NCI-H128 (cell line): ENCODE data around the gene PLEKHJ1.

Experiments
- DNase-seq: peaks from one replicate; lab custom pipeline; 2025; ENCODE audit not compliant: unreplicated experiment; lab: John Stamatoyannopoulos, UW

Gene PLEKHJ1

DNA sequence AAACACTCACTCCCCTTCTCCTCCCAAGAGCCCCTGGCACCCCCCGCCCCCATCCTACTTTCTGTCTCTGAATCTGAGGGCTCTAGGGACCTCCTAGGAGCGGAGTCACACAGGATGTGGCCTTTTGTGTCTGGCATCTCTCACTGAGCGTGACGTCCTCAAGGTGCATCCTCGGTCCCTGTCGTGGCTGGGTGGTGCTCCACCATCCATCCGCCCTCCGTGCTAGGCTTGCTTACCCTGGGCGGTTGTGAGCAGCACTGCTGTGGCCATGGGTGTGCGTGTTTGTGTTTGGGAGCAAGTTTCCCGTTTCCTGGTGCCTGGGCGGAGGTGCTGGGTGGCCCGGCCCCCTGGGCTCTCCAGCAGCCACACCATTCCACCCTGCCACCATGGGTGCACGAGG is 12.2 kb downstream of the PLEKHJ1 start:
- no peak for DNase-seq

DNA sequence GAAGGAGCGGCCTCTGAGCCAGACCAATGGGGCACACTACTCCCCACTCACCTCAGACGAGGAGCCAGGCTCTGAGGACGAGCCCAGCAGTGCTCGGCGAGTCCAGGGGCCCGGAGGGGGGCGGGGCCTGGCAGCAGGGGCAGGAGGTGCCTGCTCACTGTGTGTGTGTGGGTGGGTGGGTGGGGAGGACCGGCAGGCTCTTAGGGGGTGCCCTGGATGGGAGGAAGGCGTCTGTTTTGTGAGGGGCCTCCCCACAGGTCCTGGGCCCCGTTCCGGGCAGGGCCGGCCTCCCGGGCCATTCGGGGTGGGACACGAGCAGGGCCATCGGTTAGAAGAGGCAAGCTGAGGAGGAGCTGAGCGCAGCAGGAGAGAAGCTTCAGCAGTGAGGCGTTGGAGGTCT is 12.7 kb downstream of the PLEKHJ1 start:
- no peak for DNase-seq

DNA sequence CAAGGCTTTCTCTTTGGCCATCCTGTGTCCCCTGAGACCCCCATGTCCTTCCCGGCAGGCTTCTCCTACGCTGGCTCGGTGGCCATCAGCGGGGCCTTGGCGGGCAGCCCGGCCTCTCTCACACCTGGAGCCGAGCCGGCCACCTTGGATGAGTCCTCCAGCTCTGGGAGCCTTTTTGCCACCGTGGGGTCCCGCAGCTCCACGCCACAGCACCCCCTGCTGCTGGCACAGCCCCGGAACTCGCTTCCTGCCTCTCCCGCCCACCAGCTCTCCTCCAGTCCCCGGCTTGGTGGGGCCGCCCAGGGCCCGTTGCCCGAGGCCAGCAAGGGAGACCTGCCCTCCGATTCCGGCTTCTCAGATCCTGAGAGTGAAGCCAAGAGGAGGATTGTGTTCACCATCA is 14.2 kb downstream of the PLEKHJ1 start:
- DNase-seq: no peak

DNA sequence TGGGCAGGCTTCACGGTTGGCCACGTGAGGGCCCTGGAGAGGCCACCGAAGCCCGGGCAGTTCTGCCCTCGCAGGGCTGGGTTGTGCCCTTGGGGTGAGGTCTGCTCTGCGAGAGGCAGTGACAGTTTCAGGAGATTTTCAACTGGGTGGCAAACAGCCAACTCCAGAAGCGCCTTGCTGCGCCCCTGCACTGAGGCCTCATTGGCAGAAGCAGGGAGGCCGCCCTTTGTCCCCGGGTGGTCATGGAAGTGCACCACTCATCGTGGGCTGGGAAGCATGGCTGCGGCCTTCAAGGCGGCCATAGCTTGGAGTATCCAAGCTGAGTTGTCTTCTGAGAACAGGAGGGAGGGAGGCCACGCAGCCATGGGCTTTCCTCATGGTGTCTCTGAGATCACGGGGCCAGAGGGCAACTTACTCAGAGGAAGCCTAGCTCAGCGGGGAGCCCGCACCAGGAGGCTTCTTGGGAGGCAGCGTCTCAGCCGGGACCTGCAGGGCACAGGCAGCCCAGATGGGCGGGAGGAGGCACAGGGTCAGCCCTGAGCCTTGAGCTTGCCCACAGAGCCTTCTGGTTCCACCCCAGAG is 14.8 kb downstream of the PLEKHJ1 start:
- no peak for DNase-seq

DNA sequence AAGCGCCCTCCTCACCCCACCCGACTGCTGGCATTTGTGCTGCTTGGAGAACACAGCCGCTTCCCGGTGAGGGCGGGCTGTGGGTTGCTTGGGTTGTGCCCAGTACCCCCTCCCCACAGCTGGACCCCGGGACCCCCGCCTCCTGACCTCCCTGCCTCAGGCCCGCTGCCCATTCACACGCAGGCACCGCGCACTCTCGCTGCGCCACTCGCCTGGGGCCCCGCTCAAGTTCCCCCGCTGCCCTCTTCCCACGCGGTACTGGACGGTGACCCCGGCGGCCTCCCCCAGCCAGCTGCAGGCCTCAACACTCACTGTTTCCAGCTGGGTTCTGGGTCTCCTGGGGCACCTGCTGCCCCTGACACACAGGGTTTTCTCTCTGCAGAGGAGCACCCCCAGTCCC is 16.4 kb downstream of the PLEKHJ1 start:
- DNase-seq: no peak

DNA sequence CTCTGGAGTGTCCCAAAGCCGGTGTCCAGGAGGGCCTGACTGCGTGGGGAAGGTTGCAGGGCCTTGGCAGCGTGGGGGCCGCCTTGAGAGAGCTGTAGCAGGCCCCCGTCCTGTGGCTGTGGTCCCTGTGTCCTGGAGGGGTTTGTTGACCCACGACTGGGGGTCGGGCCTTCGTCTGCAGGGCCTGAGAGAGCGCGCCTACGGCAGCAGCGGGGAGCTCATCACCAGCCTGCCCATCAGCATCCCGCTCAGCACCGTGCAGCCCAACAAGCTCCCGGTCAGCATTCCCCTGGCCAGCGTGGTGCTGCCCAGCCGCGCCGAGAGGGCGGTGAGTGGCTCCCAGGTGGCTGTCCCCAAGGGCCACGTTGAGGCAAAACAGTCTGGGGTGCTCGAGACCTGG is 18.5 kb downstream of the PLEKHJ1 start:
- DNase-seq: no peak

DNA sequence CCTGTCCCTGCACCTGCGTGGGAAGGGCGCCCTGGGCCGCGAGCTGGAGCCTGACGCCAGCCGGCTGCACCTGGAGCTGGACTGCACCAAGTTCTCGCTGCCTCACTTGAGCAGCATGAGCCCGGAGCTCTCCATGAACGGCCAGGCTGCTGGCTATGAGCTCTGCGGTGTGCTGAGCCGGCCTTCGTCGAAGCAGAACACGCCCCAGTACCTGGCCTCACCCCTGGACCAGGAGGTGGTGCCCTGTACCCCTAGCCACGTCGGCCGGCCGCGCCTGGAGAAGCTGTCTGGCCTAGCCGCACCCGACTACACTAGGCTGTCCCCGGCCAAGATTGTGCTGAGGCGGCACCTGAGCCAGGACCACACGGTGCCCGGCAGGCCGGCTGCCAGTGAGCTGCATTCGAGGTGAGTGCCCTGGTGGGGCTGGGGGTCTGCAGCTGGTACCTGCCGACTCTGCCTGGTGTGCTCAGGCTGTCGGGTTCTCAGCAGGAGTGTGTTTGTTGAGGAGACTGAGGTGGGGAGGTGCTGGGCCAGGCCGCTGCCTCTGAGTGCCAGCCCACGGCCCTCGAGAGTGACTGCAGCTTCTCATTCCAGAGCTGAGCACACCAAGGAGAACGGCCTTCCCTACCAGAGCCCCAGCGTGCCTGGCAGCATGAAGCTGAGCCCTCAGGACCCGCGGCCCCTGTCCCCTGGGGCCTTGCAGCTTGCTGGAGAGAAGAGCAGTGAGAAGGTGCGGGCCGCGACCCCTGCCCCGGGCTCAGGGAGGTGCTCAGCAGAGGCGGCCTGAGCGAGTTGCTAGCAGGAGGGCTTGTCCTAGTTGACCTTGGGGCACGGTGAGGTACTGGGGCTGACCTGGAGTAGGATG is 19.5 kb downstream of the PLEKHJ1 start:
- no peak for DNase-seq

DNA sequence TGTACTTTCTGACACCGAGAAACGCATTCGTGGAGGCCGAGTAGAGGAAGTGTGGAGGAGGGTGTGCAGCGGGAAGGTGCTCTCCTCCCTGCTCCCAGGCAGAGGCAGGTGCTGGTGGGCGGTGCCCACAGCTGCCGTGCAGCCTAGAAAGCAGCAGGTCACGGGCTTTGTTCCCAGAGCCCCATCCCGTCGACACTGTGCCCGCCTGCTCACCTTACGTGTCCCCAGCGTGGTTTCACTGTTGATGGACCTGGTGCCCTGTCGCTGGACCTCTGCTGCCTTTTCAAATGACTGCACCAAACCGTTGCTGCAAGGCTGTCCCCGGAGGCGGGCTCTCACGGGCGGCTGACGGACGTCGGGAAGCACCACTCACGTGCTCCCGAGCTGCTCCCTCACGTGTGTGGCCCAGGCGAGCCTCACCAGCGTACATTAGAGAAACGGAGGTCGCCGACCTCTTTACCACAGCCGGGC is 20.8 kb downstream of the PLEKHJ1 start:
- DNase-seq: no peak

DNA sequence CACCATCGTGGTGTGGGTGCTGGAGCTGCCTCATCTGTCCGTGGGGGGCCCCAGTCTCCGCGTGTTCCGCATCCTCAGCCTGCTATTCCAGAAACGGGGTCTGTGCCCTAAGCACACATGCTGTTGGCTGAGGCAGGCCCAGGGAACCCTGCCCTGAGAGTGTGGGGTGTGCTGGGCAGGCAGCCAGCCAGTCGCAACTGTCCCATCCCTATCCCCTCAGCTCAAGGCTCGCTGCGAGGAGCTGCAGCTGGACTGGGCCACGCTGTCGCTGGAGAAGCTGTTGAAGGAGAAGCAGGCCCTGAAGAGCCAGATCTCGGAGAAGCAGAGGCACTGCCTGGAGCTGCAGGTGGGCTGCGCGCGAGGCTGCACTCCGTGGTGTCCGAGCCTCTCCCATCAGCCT is 21.9 kb downstream of the PLEKHJ1 start:
- no peak for DNase-seq

DNA sequence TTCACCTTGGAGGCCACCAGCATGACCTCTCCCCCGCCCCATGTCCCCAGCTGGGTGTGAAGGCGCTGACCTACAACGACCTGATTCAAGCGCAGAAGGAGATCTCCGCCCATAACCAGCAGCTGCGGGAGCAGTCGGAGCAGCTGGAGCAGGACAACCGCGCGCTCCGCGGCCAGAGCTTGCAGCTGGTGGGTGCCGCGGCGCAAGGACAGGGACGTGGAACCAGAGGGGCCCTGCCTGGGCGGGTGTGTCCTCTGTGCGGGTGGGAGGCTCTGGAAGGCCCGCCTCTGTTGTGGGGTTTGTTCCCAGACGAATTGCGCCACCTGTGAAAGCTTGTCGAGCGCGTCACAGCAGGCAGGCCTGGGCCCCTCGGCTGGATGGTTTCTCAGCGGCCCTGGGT is 22.3 kb downstream of the PLEKHJ1 start:
- DNase-seq: no peak

DNA sequence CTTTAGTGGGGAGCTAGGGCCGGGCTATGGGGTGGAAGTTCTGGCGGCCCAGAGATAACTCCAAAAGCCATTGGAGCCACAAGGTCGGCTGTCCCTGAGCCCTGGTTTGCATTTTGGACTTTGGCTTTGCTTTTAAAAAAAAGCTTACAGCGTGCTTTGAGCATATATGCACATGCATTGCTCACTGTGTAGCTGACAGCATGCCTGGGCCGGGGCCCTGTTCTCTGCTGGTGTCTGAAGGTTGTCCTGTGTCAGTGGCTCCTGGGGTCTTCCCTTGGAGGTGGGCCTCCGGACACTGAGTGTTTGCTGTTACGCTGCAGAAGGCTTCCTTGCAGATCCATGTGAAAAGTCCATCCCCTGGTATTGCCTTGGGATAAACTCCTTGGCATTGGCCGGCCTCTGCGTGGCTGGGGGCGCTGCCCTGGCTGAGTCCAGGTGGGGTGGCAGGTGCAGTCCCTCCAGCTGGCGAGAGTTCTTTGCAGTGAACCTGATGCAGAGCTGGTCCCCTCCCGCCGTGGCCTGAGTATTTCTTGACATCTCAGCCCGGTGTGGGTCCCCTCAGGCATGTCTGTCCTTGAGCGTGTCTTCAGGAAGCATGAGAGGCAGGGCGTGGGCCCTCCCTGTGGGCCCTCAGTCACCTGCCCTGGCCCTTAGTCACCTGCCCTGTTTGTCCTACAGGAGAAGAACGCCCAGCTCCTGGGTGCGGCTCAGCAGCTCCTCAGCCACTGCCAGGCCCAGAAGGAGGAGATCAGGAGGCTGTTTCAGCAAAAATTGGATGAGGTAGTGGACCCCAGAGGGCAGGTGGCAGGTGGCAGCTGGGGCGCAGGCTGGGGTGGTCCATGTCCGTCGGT is 23.0 kb downstream of the PLEKHJ1 start:
- DNase-seq: no peak

DNA sequence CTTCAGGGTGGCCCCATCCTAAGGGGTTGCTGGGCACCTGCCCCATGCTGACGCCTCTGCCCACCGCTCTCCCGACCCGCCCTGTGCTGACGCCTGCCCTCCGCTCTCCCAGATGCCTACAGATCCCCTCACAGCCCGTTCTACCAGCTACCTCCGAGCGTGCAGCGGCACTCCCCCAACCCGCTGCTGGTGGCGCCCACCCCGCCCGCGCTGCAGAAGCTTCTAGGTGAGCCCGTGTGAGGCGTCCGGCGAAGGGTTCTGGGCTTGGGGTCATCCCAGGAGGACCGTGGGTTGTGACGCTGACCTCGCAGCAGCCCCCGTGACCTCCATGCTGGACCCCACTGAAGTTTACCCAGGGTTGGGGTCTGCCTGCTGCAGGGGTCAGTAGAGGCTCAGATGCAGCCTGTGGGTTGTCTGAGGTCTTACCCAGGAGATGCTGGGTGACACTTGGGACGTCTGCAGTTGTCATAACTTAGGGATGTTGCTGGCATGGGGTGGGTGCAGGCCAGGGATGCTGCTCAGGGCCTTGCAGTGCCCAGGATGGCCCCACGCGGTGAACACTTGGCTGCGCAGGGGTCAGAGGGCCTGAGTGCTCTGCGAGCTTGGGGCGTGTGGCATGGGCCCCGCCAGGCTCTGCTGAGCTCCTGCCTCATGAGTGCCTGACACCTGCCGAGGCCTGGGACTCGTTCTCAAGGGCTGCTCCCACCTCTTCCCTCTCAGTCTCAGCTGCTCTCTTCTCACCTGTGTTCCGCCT is 25.0 kb downstream of the PLEKHJ1 start:
- DNase-seq: no peak

DNA sequence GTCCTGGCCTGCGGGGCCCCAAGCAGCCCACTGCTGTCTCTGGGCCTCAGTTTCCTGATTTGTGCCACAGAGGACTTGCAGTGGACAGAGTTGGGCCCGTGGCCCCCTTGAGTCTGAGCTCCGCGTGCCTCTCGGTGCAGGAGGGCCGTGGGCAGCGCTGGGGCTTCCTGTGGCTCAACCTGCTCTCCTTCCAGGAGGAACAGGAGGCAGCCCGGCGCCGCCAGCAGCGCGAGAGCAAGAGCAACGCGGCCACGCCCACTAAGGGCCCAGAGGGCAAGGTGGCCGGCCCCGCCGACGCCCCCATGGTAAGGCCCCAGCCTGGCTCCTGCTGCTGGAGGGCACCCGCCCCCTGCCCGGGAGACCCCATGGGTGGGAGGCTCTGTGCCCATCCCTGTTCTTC is 25.9 kb downstream of the PLEKHJ1 start:
- DNase-seq: no peak

DNA sequence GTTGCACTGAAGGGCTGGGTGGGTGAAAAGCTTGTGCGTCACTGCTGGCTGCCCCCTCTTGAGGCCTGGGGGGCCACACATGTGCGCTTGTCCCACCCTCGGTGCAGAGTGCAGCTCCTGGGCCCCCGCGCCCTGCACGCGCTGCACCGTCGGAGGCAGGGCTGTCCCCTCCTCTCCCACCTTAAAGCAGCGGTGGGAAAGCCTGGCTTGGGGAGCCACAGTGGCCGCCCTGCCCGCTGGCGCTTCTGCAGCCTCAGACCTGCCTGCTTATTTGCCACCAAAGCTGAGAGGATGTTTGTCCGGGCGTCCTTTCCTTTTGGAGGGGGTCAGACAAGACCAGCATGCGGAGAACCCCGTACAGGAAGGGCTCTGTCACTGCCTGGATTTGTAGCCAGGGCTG is 26.7 kb downstream of the PLEKHJ1 start:
- no peak for DNase-seq

DNA sequence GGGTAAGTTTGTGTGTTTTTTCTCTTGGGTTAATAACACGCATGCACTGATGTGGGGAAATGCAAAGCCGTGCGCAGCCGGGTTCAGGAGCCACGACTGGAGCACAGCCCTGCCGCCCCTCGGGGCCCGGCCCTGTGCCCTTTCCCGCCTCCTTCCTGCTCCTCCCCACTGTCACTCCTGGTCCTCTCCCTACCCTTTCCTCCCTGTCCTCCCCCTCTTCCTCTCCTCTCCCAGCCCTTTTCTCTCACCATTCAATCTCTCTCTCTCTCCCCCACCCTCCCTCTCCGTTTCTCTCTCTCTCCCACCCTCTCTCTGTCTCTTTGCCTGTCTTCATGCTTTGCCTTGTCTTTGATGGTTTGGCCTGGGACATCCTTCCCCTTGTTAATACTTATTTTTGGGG is 27.2 kb downstream of the PLEKHJ1 start:
- DNase-seq: no peak

DNA sequence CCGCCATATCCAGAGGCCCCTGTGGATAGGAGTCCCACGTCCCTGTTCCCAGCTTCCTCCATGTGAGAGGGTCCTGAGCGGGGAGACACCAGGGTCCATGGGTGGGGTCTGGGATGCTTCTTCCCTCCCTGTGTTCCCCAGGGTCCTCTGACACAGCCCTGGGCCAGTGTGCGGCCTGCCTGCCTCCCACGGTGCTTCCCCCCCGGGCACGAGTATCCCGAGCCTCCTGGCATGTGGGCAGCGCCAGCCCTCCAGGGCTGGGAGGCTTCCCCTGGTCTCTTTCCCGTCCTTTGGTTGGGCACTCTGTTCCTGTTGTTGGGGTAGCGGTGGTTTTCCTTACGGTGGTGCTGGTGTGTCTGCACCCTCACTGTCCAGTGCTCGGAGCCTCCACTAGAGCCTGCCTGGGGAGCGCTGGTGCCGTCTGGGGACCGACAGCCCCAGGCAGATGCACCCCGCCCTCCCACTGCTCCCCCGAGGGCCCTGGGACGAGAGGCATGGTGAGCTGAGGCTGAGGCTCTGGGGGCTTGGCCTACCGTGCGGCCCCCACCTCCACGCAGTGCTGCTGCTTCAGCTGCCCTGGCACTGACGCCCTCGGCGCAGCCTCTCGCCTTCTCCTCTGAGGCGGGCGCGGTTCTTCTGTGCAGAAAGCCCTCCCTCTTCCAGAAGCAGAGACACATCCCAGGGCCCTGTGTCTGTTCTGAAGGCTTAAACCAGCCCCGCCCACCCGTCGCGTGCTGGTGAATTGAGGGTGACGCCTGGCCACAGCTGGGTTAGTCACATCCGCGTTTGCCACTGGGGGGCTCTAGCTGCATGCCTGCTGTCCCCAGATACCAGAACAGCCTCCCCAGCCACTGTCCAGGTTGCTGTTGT is 27.9 kb downstream of the PLEKHJ1 start:
- no peak for DNase-seq

DNA sequence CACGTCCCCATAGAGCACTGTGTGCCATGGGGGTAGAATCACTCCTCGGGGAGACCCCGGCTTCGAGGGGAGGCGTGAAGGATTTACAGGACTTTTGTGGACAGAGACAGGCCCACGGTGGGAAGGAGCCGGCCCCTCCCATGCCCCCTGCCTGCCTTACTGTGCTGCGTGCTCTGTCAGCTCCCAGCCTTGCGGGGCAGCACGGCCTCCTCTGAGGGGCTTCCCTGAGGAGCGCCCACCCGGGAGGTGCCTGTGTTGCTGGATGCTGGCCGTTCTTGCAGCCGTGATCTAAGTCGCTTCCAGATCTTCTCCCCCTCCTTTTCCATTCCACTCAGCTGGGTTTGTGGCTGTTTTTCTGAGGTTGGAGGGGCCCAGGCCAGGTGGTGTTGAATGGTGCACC is 29.1 kb downstream of the PLEKHJ1 start:
- DNase-seq: no peak

DNA sequence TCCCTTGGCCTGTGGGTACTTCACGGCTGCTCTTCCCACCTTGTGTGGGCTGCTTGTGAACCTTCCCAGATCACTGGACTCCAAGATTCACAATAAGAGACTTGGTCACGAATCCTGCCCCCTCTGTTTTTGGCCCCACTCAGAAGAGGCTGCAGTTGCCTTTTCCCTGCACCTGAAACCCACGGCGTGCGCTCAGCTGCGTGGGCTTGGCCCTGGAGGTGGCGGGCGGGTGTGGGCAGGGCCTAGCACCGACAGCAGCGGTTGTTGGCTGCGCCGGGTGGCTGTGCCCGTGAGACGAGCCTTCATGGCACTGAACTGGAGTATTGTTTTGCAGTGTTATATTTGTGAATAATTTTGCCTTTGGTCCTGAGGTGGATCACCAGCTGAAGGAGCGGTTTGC is 33.8 kb downstream of the PLEKHJ1 start:
- no peak for DNase-seq

DNA sequence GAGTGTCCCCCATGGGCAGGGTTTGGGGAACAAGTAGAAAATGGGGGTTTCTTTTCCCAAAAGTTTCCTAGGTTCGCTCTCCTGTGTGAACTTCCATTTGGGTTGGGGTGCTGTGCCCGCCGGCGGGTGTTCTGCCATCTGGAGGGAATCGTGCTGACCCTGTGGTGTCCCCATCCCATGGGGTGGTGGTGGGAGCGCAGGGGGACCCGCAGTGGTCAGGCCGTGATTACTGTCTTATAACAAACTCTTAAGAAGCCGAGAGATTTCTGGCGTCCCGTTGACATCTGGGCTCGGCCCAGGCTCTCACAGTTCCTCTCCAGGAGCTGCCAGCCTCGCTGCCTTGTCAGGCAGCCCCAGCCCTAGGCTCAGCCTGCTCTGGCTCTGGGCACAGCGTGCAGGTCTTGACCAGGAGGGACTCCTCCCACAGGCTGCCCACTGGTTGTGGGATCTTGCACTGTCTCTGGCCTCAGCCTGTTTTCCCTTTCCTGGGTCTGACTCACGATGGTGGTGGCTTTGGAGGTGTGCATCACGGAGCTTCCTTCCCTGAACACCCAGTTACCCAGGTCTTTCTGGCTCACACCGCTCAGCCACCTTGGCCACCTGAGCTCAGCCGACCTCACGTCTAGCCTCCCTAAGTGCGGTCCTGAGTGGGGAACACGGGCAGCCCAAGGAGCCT is 34.5 kb downstream of the PLEKHJ1 start:
- DNase-seq: no peak
